ENCODE data around the gene HORMAD2. TPM values are rescaled to one million over a fixed set of nuclear protein-coding genes. Genes with fewer than 3 reads are reported as not detected.

HORMAD2 gene
- total and polyA plus RNA-seq, 4 donors: 0.02 to 0.46 TPM; not detected in 2

- H3K27me3 ChIP-seq (ENCODE audit: control insufficient read depth in 3 of 3, insufficient read depth in 3 of 3, low read length in 2 of 3): peaks cover 0 to 4% (median 0%) of the 10 kb centered on the region in 3 donors
- TF ChIP-seq, protein P1, sequence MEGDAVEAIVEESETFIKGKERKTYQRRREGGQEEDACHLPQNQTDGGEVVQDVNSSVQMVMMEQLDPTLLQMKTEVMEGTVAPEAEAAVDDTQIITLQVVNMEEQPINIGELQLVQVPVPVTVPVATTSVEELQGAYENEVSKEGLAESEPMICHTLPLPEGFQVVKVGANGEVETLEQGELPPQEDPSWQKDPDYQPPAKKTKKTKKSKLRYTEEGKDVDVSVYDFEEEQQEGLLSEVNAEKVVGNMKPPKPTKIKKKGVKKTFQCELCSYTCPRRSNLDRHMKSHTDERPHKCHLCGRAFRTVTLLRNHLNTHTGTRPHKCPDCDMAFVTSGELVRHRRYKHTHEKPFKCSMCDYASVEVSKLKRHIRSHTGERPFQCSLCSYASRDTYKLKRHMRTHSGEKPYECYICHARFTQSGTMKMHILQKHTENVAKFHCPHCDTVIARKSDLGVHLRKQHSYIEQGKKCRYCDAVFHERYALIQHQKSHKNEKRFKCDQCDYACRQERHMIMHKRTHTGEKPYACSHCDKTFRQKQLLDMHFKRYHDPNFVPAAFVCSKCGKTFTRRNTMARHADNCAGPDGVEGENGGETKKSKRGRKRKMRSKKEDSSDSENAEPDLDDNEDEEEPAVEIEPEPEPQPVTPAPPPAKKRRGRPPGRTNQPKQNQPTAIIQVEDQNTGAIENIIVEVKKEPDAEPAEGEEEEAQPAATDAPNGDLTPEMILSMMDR (IDR thresholded peaks at IDR 0.05; ENCODE audit: control extremely low read depth, extremely low read depth): no peak
- ATAC-seq (ENCODE audit: insufficient read depth, low FRiP score): no peak
- 75 to 80% methylated on average over 7 of the region's 7 CpGs for WGBS, 2 donors
- H3K27ac ChIP-seq (ENCODE audit: low read depth in 1 of 2, low read length in 1 of 2): no peak overlapping the region
- DNase-seq: no peak
- H3K9me3 ChIP-seq (ENCODE audit: control insufficient read depth in 4 of 4, insufficient read depth in 3 of 4, low read length in 3 of 4): no peaks in the 10 kb centered on the region
- no peak overlapping the region for H3K9ac ChIP-seq (ENCODE audit: insufficient read depth in 1 of 2, low read length in 2 of 2)
- H3K36me3 ChIP-seq (ENCODE audit: control insufficient read depth in 4 of 4, insufficient read depth in 4 of 4, low read length in 4 of 4): no peaks in the 10 kb centered on the region
- peaks cover 0 to 9% (median 0%) of the 10 kb centered on the region in 5 donors for H3K4me1 ChIP-seq (ENCODE audit: control insufficient read depth in 5 of 5, insufficient read depth in 5 of 5, low read length in 5 of 5)
- H3K4me3 ChIP-seq: no peak overlapping the region
Observed at GRCh38 chr22:30220338-30221012, 140.2 kb downstream of the HORMAD2 start.

- peaks cover 0 to 2% (median 0%) of the 10 kb centered on the region in 3 donors for H3K27me3 ChIP-seq (ENCODE audit: control insufficient read depth in 3 of 3, insufficient read depth in 3 of 3, low read length in 2 of 3)
- TF ChIP-seq, protein P1 (IDR thresholded peaks at IDR 0.05; ENCODE audit: control extremely low read depth, extremely low read depth): no peak
- 39 to 53% methylated on average over 26 of the region's 26 CpGs for WGBS, 2 donors
- H3K36me3 ChIP-seq (ENCODE audit: control insufficient read depth in 4 of 4, insufficient read depth in 4 of 4, low read length in 4 of 4): no peaks in the 10 kb centered on the region
- no peak overlapping the region for H3K27ac ChIP-seq (ENCODE audit: low read depth in 1 of 2, low read length in 1 of 2)
- no peaks in the 10 kb centered on the region for H3K9me3 ChIP-seq (ENCODE audit: control insufficient read depth in 4 of 4, insufficient read depth in 3 of 4, low read length in 3 of 4)
- H3K9ac ChIP-seq (ENCODE audit: insufficient read depth in 1 of 2, low read length in 2 of 2): no peak overlapping the region
- H3K4me3 ChIP-seq: no peak overlapping the region
- peaks cover 0 to 9% (median 0%) of the 10 kb centered on the region in 5 donors for H3K4me1 ChIP-seq (ENCODE audit: control insufficient read depth in 5 of 5, insufficient read depth in 5 of 5, low read length in 5 of 5)
- ATAC-seq (ENCODE audit: insufficient read depth, low FRiP score) (no peak), DNase-seq (no peak)
Observed at GRCh38 chr22:30221121-30221992, 141.1 kb downstream of the HORMAD2 start.

GRCh38 chr22:30222321-30222720 is 142.1 kb downstream of the HORMAD2 start:
- Histone ChIP-seq H3K36me3 (ENCODE audit: control insufficient read depth in 4 of 4, insufficient read depth in 4 of 4, low read length in 4 of 4) (no peaks in the 10 kb centered on the region), H3K4me1 (ENCODE audit: control insufficient read depth in 5 of 5, insufficient read depth in 5 of 5, low read length in 5 of 5) (peaks cover 0 to 9% (median 0%) of the 10 kb centered on the region in 5 donors), H3K4me3 (no peak overlapping the region), H3K9ac (ENCODE audit: insufficient read depth in 1 of 2, low read length in 2 of 2) (no peak overlapping the region), H3K9me3 (ENCODE audit: control insufficient read depth in 4 of 4, insufficient read depth in 3 of 4, low read length in 3 of 4) (no peaks in the 10 kb centered on the region), H3K27me3 (ENCODE audit: control insufficient read depth in 3 of 3, insufficient read depth in 3 of 3, low read length in 2 of 3) (peaks cover 0 to 7% (median 0%) of the 10 kb centered on the region in 3 donors), H3K27ac (ENCODE audit: low read depth in 1 of 2, low read length in 1 of 2) (no peak overlapping the region)
- DNase-seq: no peak
- WGBS, 2 donors: 92% methylated on average over 4 of the region's 4 CpGs
- TF ChIP-seq, protein P1 (IDR thresholded peaks at IDR 0.05; ENCODE audit: control extremely low read depth, extremely low read depth): no peak
- ATAC-seq (ENCODE audit: insufficient read depth, low FRiP score): no peak
